Measurements from ENCODE around the gene OS9. TPM values are rescaled to one million over a fixed set of nuclear protein-coding genes. Genes with fewer than 3 reads are reported as not detected.
A peak's percentile ranks its signal among the peaks of the same experiment; 100 is the strongest.

The OS9 gene
- polyA plus RNA-seq, 2 of the 4 experiments (the other 2 are of a cell fraction) = 128 to 183 TPM

DNA sequence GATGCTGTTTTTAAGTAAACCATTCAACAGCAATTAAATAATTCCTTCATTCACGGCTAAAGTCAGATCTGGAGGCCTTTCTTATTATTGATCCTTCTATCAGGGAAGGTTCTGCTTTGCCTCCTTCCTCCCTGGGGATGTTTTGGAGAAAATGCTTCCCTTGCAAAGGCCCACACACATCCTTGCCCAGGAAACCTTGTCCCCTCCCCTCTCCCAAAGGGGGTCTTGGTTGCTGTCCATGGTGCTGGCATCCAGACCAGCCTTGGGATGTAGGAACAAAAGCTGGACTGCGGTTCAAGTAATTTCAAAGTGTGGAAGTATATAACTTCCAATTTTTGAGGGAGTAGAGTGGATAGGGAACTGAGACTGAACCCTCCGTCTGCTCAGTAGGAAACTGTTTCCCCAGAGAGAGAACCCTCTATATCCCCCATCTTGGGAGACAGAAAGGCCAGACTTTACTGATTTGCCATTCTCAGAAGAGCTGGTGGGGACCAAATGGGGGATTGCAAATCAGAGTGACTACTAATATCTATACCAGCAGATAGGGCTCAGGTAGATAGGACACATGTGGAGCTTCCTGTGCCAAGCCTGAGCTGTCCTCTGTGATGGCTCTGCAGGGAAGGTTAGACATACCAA lies 66.5 kb downstream of the OS9 start:
- ATAC-seq (no peak), FAIRE-seq (no peak), DNase-seq (ENCODE audit: low read depth in 1 of 2, low spot score in 1 of 2) (no peak)
- no peak overlapping the region for H3K4me2 ChIP-seq
- WGBS (ENCODE audit: missing lambda C conversion rate) = 83% methylated on average over 3 of the region's 3 CpGs
- CTCF ChIA-PET = interaction anchor here (0.9 to 2.5 kb wide), 9 partner anchors 10 to 177 kb away, joined by 3 to 16 read pairs (median 6); partner anchors contain the start of genes AVIL, TSFM and TSPAN31
- H3K4me3 ChIP-seq = no peak overlapping the region
- peaks cover 14% of the 10 kb centered on the region for H3K4me1 ChIP-seq
- POLR2A ChIA-PET = interaction anchor here (1.9 kb wide), 1 partner anchor 12 kb away, joined by 6 read pairs; the partner anchor contains the start of genes EEF1AKMT3 and METTL1
- no peak overlapping the region for H3K27ac ChIP-seq
- TF ChIP-seq ESRRA (IDR thresholded peaks at IDR 0.05; ENCODE audit: borderline replicate concordance, low read length) (no peak), MAX (IDR thresholded peaks at IDR 0.05) (no peak), TFCP2L1 (CRISPR knock-in tag; IDR thresholded peaks at IDR 0.05) (no peak), PBX3 (IDR thresholded peaks at IDR 0.05) (no peak), RAD21 (conservative IDR thresholded peaks at IDR 0.05 in 1 of 2, IDR thresholded peaks at IDR 0.05 in 1 of 2) (no peak), REST (IDR thresholded peaks at IDR 0.05) (peak; percentile 91), HDAC2 (IDR thresholded peaks at IDR 0.05) (no peak), NPAS2 (CRISPR knock-in tag; IDR thresholded peaks at IDR 0.05; ENCODE audit: borderline replicate concordance) (no peak), ZC3H11A (IDR thresholded peaks at IDR 0.05) (no peak), CBX8 (IDR thresholded peaks at IDR 0.05) (no peak), BHLHE40 (IDR thresholded peaks at IDR 0.05; ENCODE audit: low read depth, low read length) (no peak), NFE2L2 (conservative IDR thresholded peaks at IDR 0.05; ENCODE audit: low read length) (no peak), ZFP36 (IDR thresholded peaks at IDR 0.05; ENCODE audit: borderline replicate concordance, partially characterized antibody) (no peak), EHMT2 (IDR thresholded peaks at IDR 0.05; ENCODE audit: low read depth) (0 out of 2 replicates have a peak, but pooled peaks have one; percentile 21), CEBPB (IDR thresholded peaks at IDR 0.05) (no peak)
- TF ChIP-seq, protein P1, sequence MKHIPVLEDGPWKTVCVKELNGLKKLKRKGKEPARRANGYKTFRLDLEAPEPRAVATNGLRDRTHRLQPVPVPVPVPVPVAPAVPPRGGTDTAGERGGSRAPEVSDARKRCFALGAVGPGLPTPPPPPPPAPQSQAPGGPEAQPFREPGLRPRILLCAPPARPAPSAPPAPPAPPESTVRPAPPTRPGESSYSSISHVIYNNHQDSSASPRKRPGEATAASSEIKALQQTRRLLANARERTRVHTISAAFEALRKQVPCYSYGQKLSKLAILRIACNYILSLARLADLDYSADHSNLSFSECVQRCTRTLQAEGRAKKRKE (CRISPR knock-in tag; IDR thresholded peaks at IDR 0.05; ENCODE audit: low read depth) = no peak
- TF ChIP-seq, protein P2, sequence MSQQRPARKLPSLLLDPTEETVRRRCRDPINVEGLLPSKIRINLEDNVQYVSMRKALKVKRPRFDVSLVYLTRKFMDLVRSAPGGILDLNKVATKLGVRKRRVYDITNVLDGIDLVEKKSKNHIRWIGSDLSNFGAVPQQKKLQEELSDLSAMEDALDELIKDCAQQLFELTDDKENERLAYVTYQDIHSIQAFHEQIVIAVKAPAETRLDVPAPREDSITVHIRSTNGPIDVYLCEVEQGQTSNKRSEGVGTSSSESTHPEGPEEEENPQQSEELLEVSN (IDR thresholded peaks at IDR 0.05; ENCODE audit: borderline replicate concordance, low read depth) = no peak
- no peaks in the 10 kb centered on the region for H3K9me3 ChIP-seq

- WGBS (ENCODE audit: missing lambda C conversion rate) = 71% methylated on average over 4 of the region's 4 CpGs
- Histone ChIP-seq H3K4me1 (peaks cover 18% of the 10 kb centered on the region), H3K9me3 (no peaks in the 10 kb centered on the region), H3K27ac (no peak overlapping the region), H3K4me2 (no peak overlapping the region), H3K4me3 (no peak overlapping the region)
- DNase-seq (ENCODE audit: low read depth in 1 of 2, low spot score in 1 of 2) (no peak), FAIRE-seq (no peak), ATAC-seq (no peak)
- ChIA-PET CTCF (interaction anchor here (0.9 to 2.5 kb wide), 4 partner anchors 14 to 178 kb away, joined by 3 to 6 read pairs (median 3); partner anchors contain the start of gene TSFM), POLR2A (no interaction called here)
- TF ChIP-seq PBX3 (IDR thresholded peaks at IDR 0.05) = no peak
- TF ChIP-seq NR3C1 (IDR thresholded peaks at IDR 0.05) = no peak
- TF ChIP-seq MAFK (IDR thresholded peaks at IDR 0.05; ENCODE audit: partially characterized antibody) = peak; percentile 78
Measured at GRCh38 chr12:57761391-57761998, 67.6 kb downstream of the OS9 start.

All from A549 (cell line).